Keratinocyte (primary cell): ENCODE results near the gene ACYP2. TPM values are rescaled to one million over a fixed set of nuclear protein-coding genes. Genes with fewer than 3 reads are reported as not detected.

ENCODE experiments used
- DNase-seq: peaks from one replicate; pipeline ENCODE4 v3.0.0-alpha.2; 2011; ENCODE audit warnings: low read depth, missing footprints, low spot score
- FAIRE-seq: peaks from 2 replicates; lab custom pipeline; 2011; peaks lifted over from hg19 to GRCh38; lab: Jason Lieb, UNC
- H2AFZ ChIP-seq: 2 replicates; pipeline ENCODE4 v1.6.0; 2012; ENCODE audit warnings: low read length, control low read depth, inconsistent platforms; ENCODE audit not compliant: control insufficient read depth
- H3K27ac ChIP-seq: 2 replicates; pipeline ENCODE4 v1.5.1; 2011; ENCODE audit warnings: low read length; ENCODE audit not compliant: control insufficient read depth, insufficient read depth
- H3K27me3 ChIP-seq: 3 replicates; pipeline ENCODE4 v1.6.0; 2011; ENCODE audit warnings: low read length; ENCODE audit not compliant: control insufficient read depth, insufficient read depth; ENCODE audit errors: extremely low read depth
- H3K36me3 ChIP-seq, 2 experiments: 2 replicates in 1 of 2; 3 replicates in 1 of 2; pipeline ENCODE4 v1.5.1; 2011; ENCODE audit warnings: low read length in 2 of 2, mild to moderate bottlenecking in 1 of 2; ENCODE audit not compliant: control insufficient read depth in 2 of 2, insufficient read depth in 2 of 2; ENCODE audit errors: extremely low read depth in 1 of 2
- H3K4me1 ChIP-seq: 3 replicates; pipeline ENCODE4 v1.5.1; 2011; ENCODE audit warnings: low read length; ENCODE audit not compliant: control insufficient read depth, insufficient read depth; ENCODE audit errors: extremely low read depth
- H3K4me2 ChIP-seq: 3 replicates; pipeline ENCODE4 v1.6.0; 2011; ENCODE audit warnings: low read depth, low read length; ENCODE audit not compliant: control insufficient read depth, insufficient read depth; ENCODE audit errors: extremely low read depth
- H3K4me3 ChIP-seq, 3 experiments: fragments of 200-600 bp in 1 of 3; sonication (generic) in 1 of 3; 2 replicates in 2 of 3; 3 replicates in 1 of 3; pipeline ENCODE4 v1.5.1; 2011 to 2016; ENCODE audit warnings: low read length in 3 of 3, mild to moderate bottlenecking in 3 of 3, control low read depth in 2 of 3, inconsistent platforms in 1 of 3, low read depth in 1 of 3, mixed read lengths in 1 of 3, mixed run types in 1 of 3, moderate library complexity in 1 of 3; ENCODE audit not compliant: control insufficient read depth in 2 of 3, insufficient read depth in 2 of 3; ENCODE audit errors: extremely low read depth in 1 of 3
- H3K79me2 ChIP-seq: 2 replicates; pipeline ENCODE4 v1.6.0; 2012; ENCODE audit warnings: low read length; ENCODE audit not compliant: control insufficient read depth, insufficient read depth
- H3K9ac ChIP-seq: 3 replicates; pipeline ENCODE4 v1.6.0; 2011; ENCODE audit warnings: low read length; ENCODE audit not compliant: control insufficient read depth, insufficient read depth; ENCODE audit errors: extremely low read depth
- H3K9me1 ChIP-seq: 3 replicates; pipeline ENCODE4 v1.6.0; 2011; ENCODE audit warnings: low read length; ENCODE audit not compliant: control insufficient read depth, insufficient read depth; ENCODE audit errors: extremely low read depth
- H3K9me3 ChIP-seq: 2 replicates; pipeline ENCODE4 v1.5.1; 2012; ENCODE audit warnings: low read depth, low read length; ENCODE audit not compliant: control insufficient read depth
- H4K20me1 ChIP-seq: 3 replicates; pipeline ENCODE4 v1.6.0; 2011; ENCODE audit warnings: low read length; ENCODE audit not compliant: control insufficient read depth, insufficient read depth; ENCODE audit errors: extremely low read depth
- CTCF ChIP-seq, 3 experiments: IDR thresholded peaks in 1 of 3; conservative IDR thresholded peaks in 1 of 3; optimal IDR thresholded peaks in 1 of 3; 2 replicates in 2 of 3; 3 replicates in 1 of 3; pipeline versions ENCODE3 to v1.5.1; 2011; ENCODE audit warnings: low read length in 3 of 3, mild to moderate bottlenecking in 3 of 3, moderate library complexity in 2 of 3, control low read depth in 1 of 3, inconsistent platforms in 1 of 3; ENCODE audit not compliant: insufficient read depth in 2 of 3; ENCODE audit errors: extremely low read depth in 1 of 3
- EZH2 ChIP-seq: IDR thresholded peaks from one replicate; pipeline ENCODE4 v1.6.1; 2012; ENCODE audit warnings: inconsistent platforms, mild to moderate bottlenecking, low read length, moderate library complexity
- dilution Hi-C: fragments of 300-500 bp; cut with MboI; formaldehyde crosslinking; loops from one replicate; pipeline ENCODE4 v1.7.0; 2020; ENCODE audit warnings: low sequenced_read_pairs; ENCODE audit not compliant: extremely low pct_ligation_motif_present
- polyA plus RNA-seq, 5 experiments: library from polyadenylated mRNA; depleted of rRNA in 3 of 5; stranded (reverse) in 3 of 5; stranded (forward) in 1 of 5; unstranded in 1 of 5; fragments of >200 nt; gene quantifications; 1 replicate in 1 of 5; 2 replicates in 3 of 5; 3 replicates in 1 of 5; pipeline versions ENCODE4 v1.2.1 to v1.2.3, GENCODE V29; 2011 to 2012; ENCODE audit warnings: missing spikeins in 2 of 5, low read depth in 1 of 5, low replicate concordance in 1 of 5

Gene ACYP2
- polyA plus RNA-seq, 1 donor (not counting 4 experiments of a cell fraction or from before 2014, with no cell fraction given) = 8.7 TPM

- no peaks in the 10 kb centered on the region for H3K27me3 ChIP-seq
- no peak overlapping the region for H3K27ac ChIP-seq
- peaks cover 0 to 1% of the 10 kb centered on the region in 2 experiments for H3K36me3 ChIP-seq
- no peaks in the 10 kb centered on the region for H3K9me3 ChIP-seq
- no peaks in the 10 kb centered on the region for H4K20me1 ChIP-seq
- peak; percentile 43 for FAIRE-seq
- no peaks in the 10 kb centered on the region for H3K9me1 ChIP-seq
- TF ChIP-seq CTCF (optimal IDR thresholded peaks at IDR 0.05 in 1 of 3, IDR thresholded peaks at IDR 0.05 in 1 of 3, conservative IDR thresholded peaks at IDR 0.05 in 1 of 3; ENCODE audit: extremely low read depth in 1 of 3, insufficient read depth in 2 of 3, low read length in 3 of 3) = no peak
- TF ChIP-seq EZH2 = no peak
- DNase-seq = no peak
- H3K4me2 ChIP-seq = no peak overlapping the region
- H3K4me3 ChIP-seq = no peak overlapping the region
- no peak overlapping the region for H2AFZ ChIP-seq
- no peak overlapping the region for H3K9ac ChIP-seq
- peaks cover 9% of the 10 kb centered on the region for H3K4me1 ChIP-seq
- dilution Hi-C loops = no loop called here
- H3K79me2 ChIP-seq = no peaks in the 10 kb centered on the region
These were observed 40.6 kb upstream of the ACYP2 start for GRCh38 chr2:54074606-54075341.

GRCh38 chr2:54076586-54076985 lies 38.8 kb upstream of the ACYP2 start:
- peaks cover 0 to 1% of the 10 kb centered on the region in 2 experiments for H3K36me3 ChIP-seq
- no peaks in the 10 kb centered on the region for H3K9me1 ChIP-seq
- dilution Hi-C loops = no loop called here
- FAIRE-seq = no peak
- no peak overlapping the region for H3K4me3 ChIP-seq
- no peaks in the 10 kb centered on the region for H3K9me3 ChIP-seq
- TF ChIP-seq CTCF (optimal IDR thresholded peaks at IDR 0.05 in 1 of 3, IDR thresholded peaks at IDR 0.05 in 1 of 3, conservative IDR thresholded peaks at IDR 0.05 in 1 of 3; ENCODE audit: extremely low read depth in 1 of 3, insufficient read depth in 2 of 3, low read length in 3 of 3) = no peak
- TF ChIP-seq EZH2 = no peak
- H3K4me1 ChIP-seq = peaks cover 9% of the 10 kb centered on the region
- no peak overlapping the region for H3K9ac ChIP-seq
- H2AFZ ChIP-seq = no peak overlapping the region
- DNase-seq = no peak
- H3K79me2 ChIP-seq = no peaks in the 10 kb centered on the region
- no peak overlapping the region for H3K4me2 ChIP-seq
- H4K20me1 ChIP-seq = no peaks in the 10 kb centered on the region
- no peaks in the 10 kb centered on the region for H3K27me3 ChIP-seq
- no peak overlapping the region for H3K27ac ChIP-seq
